Measurements from ENCODE around the gene GKAP1. TPM values are rescaled to one million over a fixed set of nuclear protein-coding genes. Genes with fewer than 3 reads are reported as not detected.
A peak's percentile ranks its signal among the peaks of the same experiment; 100 is the strongest.
"Not testable (repeated sequence)": the region's sequence is repeated elsewhere in the genome, so short reads cannot be mapped to it uniquely, and the experiment has no call there.

Gene GKAP1
- total RNA-seq, 1 donor from 2014 or later = 2.0 TPM

DNA sequence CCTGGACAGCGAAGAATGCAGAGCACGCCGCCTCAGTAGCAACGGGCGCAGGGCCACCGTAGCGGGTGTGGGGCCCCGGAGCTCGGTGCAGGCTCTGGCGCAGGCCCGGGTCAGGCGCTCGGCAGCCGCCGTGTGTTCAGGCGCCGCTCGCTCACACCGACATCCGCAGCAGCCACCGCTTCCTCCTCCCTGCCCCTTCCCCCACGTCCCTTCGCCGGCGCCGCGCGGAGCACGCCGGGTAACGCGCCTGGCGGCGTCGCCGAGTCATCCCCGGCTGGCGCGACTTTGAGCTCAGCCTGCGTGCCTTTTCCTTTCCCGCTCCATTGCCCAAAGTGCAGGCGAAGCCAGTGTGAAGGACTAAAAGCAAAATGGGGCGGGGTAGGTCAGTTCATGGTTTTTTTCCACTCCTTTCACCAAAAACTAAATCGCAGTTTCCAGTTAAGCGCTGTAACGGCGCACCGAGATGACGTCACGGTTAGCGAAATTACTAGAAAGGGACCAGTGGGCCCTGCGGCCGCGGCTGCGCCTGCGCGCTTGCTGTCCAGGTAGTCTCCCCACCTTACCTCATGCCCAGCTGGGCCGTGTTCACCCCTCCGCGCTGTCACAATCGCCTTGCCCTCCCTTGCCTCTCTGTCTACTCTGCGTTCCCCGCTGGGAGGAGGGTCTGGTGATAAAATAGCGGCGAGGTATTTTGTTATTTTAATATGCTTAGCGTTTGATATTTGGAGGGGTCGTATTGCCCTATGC, 109.6 kb downstream of the GKAP1 start, which contains the start of gene UBQLN1:
UBQLN1 (minus strand) TSS at position 191 of the 747 bp plus-strand sequence. CDS start 279 bp downstream, outside the sequence.
- Mint-ChIP-seq H3K36me3 (ENCODE audit: unreplicated experiment) (peaks cover 5% of the 10 kb centered on the region), H3K4me1 (ENCODE audit: unreplicated experiment) (peaks cover 30% of the 10 kb centered on the region), H3K9me3 (ENCODE audit: unreplicated experiment) (no peaks in the 10 kb centered on the region), H3K27me3 (ENCODE audit: unreplicated experiment) (no peaks in the 10 kb centered on the region), H3K27ac (ENCODE audit: unreplicated experiment) (peak within 1 kb of the TSS; percentile 100), H3K4me3 (ENCODE audit: unreplicated experiment) (peak within 1 kb of the TSS; percentile 99)
- TF ChIP-seq, protein P1, sequence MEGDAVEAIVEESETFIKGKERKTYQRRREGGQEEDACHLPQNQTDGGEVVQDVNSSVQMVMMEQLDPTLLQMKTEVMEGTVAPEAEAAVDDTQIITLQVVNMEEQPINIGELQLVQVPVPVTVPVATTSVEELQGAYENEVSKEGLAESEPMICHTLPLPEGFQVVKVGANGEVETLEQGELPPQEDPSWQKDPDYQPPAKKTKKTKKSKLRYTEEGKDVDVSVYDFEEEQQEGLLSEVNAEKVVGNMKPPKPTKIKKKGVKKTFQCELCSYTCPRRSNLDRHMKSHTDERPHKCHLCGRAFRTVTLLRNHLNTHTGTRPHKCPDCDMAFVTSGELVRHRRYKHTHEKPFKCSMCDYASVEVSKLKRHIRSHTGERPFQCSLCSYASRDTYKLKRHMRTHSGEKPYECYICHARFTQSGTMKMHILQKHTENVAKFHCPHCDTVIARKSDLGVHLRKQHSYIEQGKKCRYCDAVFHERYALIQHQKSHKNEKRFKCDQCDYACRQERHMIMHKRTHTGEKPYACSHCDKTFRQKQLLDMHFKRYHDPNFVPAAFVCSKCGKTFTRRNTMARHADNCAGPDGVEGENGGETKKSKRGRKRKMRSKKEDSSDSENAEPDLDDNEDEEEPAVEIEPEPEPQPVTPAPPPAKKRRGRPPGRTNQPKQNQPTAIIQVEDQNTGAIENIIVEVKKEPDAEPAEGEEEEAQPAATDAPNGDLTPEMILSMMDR (IDR thresholded peaks at IDR 0.05) = no peak
- peak; percentile 95 for DNase-seq (ENCODE audit: extremely low spot score, unreplicated experiment)

DNA sequence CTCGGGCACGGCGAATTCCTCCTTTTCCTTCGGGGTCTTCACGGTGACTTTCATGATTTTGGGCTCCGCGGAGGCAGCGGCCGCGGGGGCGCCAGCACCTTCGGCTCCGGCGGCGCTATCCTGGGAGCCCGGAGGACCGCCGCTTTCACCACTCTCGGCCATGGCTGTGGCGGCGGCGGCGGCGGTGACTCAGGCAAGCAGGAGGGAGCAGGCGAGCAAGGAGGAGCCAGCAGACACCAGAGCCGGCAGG, 110.1 kb downstream of the GKAP1 start:
- Mint-ChIP-seq H3K27me3 (ENCODE audit: unreplicated experiment) (no peaks in the 10 kb centered on the region), H3K9me3 (ENCODE audit: unreplicated experiment) (no peaks in the 10 kb centered on the region), H3K27ac (ENCODE audit: unreplicated experiment) (peak overlapping the region; percentile 100), H3K4me3 (ENCODE audit: unreplicated experiment) (peak overlapping the region; percentile 99), H3K4me1 (ENCODE audit: unreplicated experiment) (peaks cover 32% of the 10 kb centered on the region), H3K36me3 (ENCODE audit: unreplicated experiment) (peaks cover 5% of the 10 kb centered on the region)
- peak; percentile 91 for DNase-seq (ENCODE audit: extremely low spot score, unreplicated experiment)
- TF ChIP-seq, protein P1 (IDR thresholded peaks at IDR 0.05) = no peak

DNA sequence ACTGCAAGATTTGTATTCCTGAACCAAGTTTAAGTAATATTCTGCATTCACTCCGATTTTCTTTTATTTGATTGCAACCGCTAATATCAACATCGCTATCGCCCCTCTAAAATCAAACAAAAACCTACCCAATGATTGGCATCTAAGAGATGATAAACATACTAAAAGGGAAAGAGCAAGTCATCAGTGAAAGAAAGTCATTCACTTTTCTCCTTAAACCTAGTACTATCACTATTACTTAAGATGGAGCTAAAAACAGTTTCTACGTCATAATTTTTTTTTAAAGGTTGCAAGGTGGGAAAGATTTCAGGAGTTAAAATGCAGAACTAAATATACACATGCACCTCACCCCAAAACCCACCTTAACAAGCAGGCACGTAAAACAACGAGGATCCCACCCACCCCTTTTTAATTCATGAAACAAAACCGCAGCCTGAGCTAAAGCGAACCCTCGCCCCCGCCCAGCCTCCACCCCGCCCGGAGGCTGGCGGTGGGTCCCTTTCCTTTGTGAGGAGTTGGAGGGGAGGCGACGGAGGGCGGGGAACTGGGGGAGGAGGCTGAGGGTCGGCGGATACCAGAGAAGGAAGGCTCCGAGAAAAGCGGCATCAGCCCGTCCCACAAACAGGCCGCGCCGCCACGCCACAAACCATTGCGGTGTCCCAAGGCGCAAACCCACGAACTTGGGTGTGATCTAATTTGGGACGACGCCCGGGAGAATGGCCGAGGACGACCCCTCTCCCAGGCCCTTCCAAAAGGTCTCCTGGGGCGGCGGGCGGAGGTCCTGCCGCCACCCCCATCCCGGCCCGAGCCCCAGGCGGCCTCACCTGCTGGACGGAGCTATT, 110.7 kb downstream of the GKAP1 start:
- H3K27ac Mint-ChIP-seq (ENCODE audit: unreplicated experiment) = peak overlapping the region; percentile 100
- peak overlapping the region; percentile 99 for H3K4me3 Mint-ChIP-seq (ENCODE audit: unreplicated experiment)
- peaks cover 36% of the 10 kb centered on the region for H3K4me1 Mint-ChIP-seq (ENCODE audit: unreplicated experiment)
- H3K27me3 Mint-ChIP-seq (ENCODE audit: unreplicated experiment) = no peaks in the 10 kb centered on the region
- H3K36me3 Mint-ChIP-seq (ENCODE audit: unreplicated experiment) = peaks cover 5% of the 10 kb centered on the region
- TF ChIP-seq, protein P1 (IDR thresholded peaks at IDR 0.05) = no peak
- H3K9me3 Mint-ChIP-seq (ENCODE audit: unreplicated experiment) = no peaks in the 10 kb centered on the region
- DNase-seq (ENCODE audit: extremely low spot score, unreplicated experiment) = peak; percentile 84

DNA sequence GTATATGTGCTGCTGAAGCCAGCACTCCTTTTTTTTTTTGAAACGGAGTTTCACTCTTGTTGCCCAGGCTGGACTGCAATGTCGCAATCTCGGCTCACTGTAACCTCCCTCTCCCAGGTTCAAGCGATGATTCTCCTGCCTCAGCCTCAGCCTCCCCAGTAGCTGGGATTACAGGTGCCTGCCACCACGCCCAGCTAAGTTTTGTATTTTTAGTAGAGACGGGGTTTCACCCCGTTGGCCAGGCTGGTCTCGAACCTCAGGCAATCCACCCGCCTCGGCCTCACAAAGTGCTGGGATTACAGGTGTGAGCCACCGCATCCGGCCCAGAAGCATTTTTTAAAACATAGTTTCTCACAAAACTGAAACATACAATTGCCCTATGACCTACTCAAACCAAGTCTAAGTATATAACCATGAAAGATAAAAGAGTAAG, 112.3 kb downstream of the GKAP1 start:
- not testable (repeated sequence) for H3K27ac Mint-ChIP-seq (ENCODE audit: unreplicated experiment); H3K36me3 Mint-ChIP-seq (ENCODE audit: unreplicated experiment); H3K27me3 Mint-ChIP-seq (ENCODE audit: unreplicated experiment); DNase-seq (ENCODE audit: extremely low spot score, unreplicated experiment); H3K9me3 Mint-ChIP-seq (ENCODE audit: unreplicated experiment)
- H3K4me1 Mint-ChIP-seq (ENCODE audit: unreplicated experiment) = peaks cover 50% of the 10 kb centered on the region
- H3K4me3 Mint-ChIP-seq (ENCODE audit: unreplicated experiment) = peak overlapping the region; percentile 99

DNA sequence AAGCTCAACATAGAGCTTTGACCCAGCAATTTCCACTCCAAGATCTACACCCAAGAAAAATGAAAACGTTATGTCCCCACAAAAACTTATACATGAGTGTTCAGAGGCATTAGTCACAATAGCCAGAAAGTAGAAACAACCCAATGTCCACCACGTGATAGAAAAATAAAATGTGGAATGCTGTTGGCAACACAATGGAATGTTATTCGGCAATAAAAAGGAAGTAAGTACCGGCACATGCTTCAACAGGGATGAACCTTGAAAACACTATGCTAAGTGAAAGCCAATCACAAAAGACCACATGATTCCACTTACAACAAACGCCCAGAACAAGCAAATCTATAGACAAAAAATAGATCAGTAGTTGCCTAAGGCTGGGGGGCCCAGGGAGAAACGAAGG, 115.8 kb downstream of the GKAP1 start:
- peak overlapping the region; percentile 5 for H3K27ac Mint-ChIP-seq (ENCODE audit: unreplicated experiment)
- peaks cover 43% of the 10 kb centered on the region for H3K4me1 Mint-ChIP-seq (ENCODE audit: unreplicated experiment)
- DNase-seq (ENCODE audit: extremely low spot score, unreplicated experiment) = no peak
- TF ChIP-seq, protein P1 (IDR thresholded peaks at IDR 0.05) = no peak
- H3K27me3 Mint-ChIP-seq (ENCODE audit: unreplicated experiment) = no peaks in the 10 kb centered on the region
- H3K36me3 Mint-ChIP-seq (ENCODE audit: unreplicated experiment) = peaks cover 5% of the 10 kb centered on the region
- peak overlapping the region; percentile 2 for H3K4me3 Mint-ChIP-seq (ENCODE audit: unreplicated experiment)
- no peaks in the 10 kb centered on the region for H3K9me3 Mint-ChIP-seq (ENCODE audit: unreplicated experiment)

Measured in osteocyte (in vitro differentiated cells).